Gastrocnemius medialis (tissue), 4 donors: ENCODE data around the gene ZNF134. TPM values are rescaled to one million over a fixed set of nuclear protein-coding genes. Genes with fewer than 3 reads are reported as not detected.

Source experiments
- ATAC-seq, 2 donors: fragments of 150-250 bp; one replicate each; pipeline ENCODE4 v1.9.1; 2016
- DNase-seq, 2 donors: peaks; one replicate each; pipeline ENCODE4 v3.0.0-alpha.2; 2019
- H3K27ac ChIP-seq, 4 donors: fragments of 200-600 bp; sonication (generic); 1 replicate in 1 of 4; 2 replicates in 3 of 4; pipeline ENCODE4 v1.5.1; 2016 to 2018; ENCODE audit warnings: mild to moderate bottlenecking in 2 of 4, moderate library complexity in 1 of 4
- H3K27me3 ChIP-seq, 3 donors: fragments of 200-600 bp; sonication (generic) in 2 of 3; 1 replicate in 1 of 3; 2 replicates in 2 of 3; pipeline versions ENCODE4 v1.5.1 to v1.6.0; 2016 to 2019; ENCODE audit warnings: mild to moderate bottlenecking in 1 of 3, moderate library complexity in 1 of 3
- H3K36me3 ChIP-seq, 2 donors: fragments of 200-600 bp; sonication (generic) in 1 of 2; one replicate each; pipeline ENCODE4 v1.5.1; 2017 to 2018
- H3K4me1 ChIP-seq, 2 donors: fragments of 200-600 bp; sonication (generic) in 1 of 2; one replicate each; pipeline ENCODE4 v1.5.1; 2016 to 2017; ENCODE audit warnings: mild to moderate bottlenecking in 2 of 2
- H3K4me3 ChIP-seq, 4 donors: fragments of 200-600 bp; sonication (generic) in 3 of 4; 1 replicate in 1 of 4; 2 replicates in 3 of 4; pipeline ENCODE4 v1.5.1; 2016 to 2019; ENCODE audit warnings: mild to moderate bottlenecking in 2 of 4
- H3K9me3 ChIP-seq, 3 donors: fragments of 200-600 bp; sonication (generic) in 2 of 3; 1 replicate in 1 of 3; 2 replicates in 2 of 3; pipeline ENCODE4 v1.5.1; 2016 to 2019
- CTCF ChIP-seq, 5 experiments: fragments of 450-650 bp in 3 of 5; fragments of 200-600 bp in 2 of 5; sonication (generic) in 2 of 5; IDR thresholded peaks in 4 of 5; conservative IDR thresholded peaks in 1 of 5; 1 replicate in 4 of 5; 2 replicates in 1 of 5; pipeline ENCODE4 v1.5.1; 2016 to 2019; ENCODE audit warnings: antibody characterized with exemption in 5 of 5, mild to moderate bottlenecking in 3 of 5, moderate library complexity in 3 of 5
- POLR2A ChIP-seq, 2 donors: fragments of 450-650 bp; IDR thresholded peaks; one replicate each; pipeline ENCODE4 v1.6.1; 2017; ENCODE audit warnings: antibody characterized with exemption in 2 of 2, mild to moderate bottlenecking in 2 of 2, moderate library complexity in 2 of 2
- in situ Hi-C, 4 donors: fragments of 200-750 bp; cut with MboI; loops; one replicate each; pipeline versions ENCODE4 v1.15.0 to v1.8.0; 2017; ENCODE audit warnings: low sequenced_read_pairs in 4 of 4
- intact Hi-C: fragments of 100-400 bp; cut with DNase I; formaldehyde crosslinking; loops from one replicate; pipeline ENCODE4 v1.15.1; 2023; ENCODE audit warnings: low total_unique reads
- total RNA-seq, 4 donors: library from RNA; depleted of rRNA; stranded (reverse); fragments of >200 nt; gene quantifications; one replicate each; pipeline versions ENCODE4 v1.1.0 to v1.2.3, GENCODE V29; 2016

ZNF134 gene
- total RNA-seq, 4 donors from 2014 or later: 4.2 to 13.1 (median 8.0) TPM

GRCh38 chr19:57611113-57611512, 2.9 kb upstream of the ZNF134 start:
- Histone ChIP-seq H3K27me3 (no peaks in the 10 kb centered on the region), H3K9me3 (peaks cover 5 to 15% (median 7%) of the 10 kb centered on the region in 3 donors), H3K4me1 (peaks cover 14 to 16% of the 10 kb centered on the region in 2 donors), H3K27ac (no peak overlapping the region), H3K36me3 (peaks cover 4 to 21% of the 10 kb centered on the region in 2 donors), H3K4me3 (no peak overlapping the region)
- DNase-seq (no peak), ATAC-seq (no peak)
- TF ChIP-seq POLR2A (IDR thresholded peaks at IDR 0.05) (no peak), CTCF (IDR thresholded peaks at IDR 0.05 in 4 of 5, conservative IDR thresholded peaks at IDR 0.05 in 1 of 5) (no peak)
- in situ Hi-C loops (no loop called here), intact Hi-C loops (no loop called here)

- no peak for TF ChIP-seq CTCF (IDR thresholded peaks at IDR 0.05 in 4 of 5, conservative IDR thresholded peaks at IDR 0.05 in 1 of 5)
- TF ChIP-seq POLR2A (IDR thresholded peaks at IDR 0.05): no peak
- Histone ChIP-seq H3K4me3 (peak overlapping the region; percentile 79 to 98 (median 90)), H3K9me3 (peaks cover 5 to 54% (median 29%) of the 10 kb centered on the region in 3 donors), H3K36me3 (peaks cover 11 to 52% of the 10 kb centered on the region in 2 donors), H3K4me1 (peaks cover 14 to 16% of the 10 kb centered on the region in 2 donors), H3K27ac (no peak overlapping the region), H3K27me3 (peaks cover 0 to 3% (median 0%) of the 10 kb centered on the region in 3 donors)
- ATAC-seq (no peak), DNase-seq (no peak)
- intact Hi-C loops (loop anchor here (2.0 kb wide), 1 partner anchor 17 kb away; the partner anchor contains the start of gene ZNF530), in situ Hi-C loops (no loop called here)
These were observed 1.3 kb downstream of the ZNF134 start for GRCh38 chr19:57615346-57615745.

- in situ Hi-C loops (no loop called here), intact Hi-C loops (no loop called here)
- DNase-seq (no peak), ATAC-seq (no peak)
- H3K36me3 ChIP-seq: peaks cover 27 to 100% of the 10 kb centered on the region in 2 donors
- no peak overlapping the region for H3K27ac ChIP-seq
- H3K9me3 ChIP-seq: peaks cover 8 to 91% (median 58%) of the 10 kb centered on the region in 3 donors
- TF ChIP-seq CTCF (IDR thresholded peaks at IDR 0.05 in 4 of 5, conservative IDR thresholded peaks at IDR 0.05 in 1 of 5): no peak
- TF ChIP-seq POLR2A (IDR thresholded peaks at IDR 0.05): no peak
- H3K27me3 ChIP-seq: peaks cover 0 to 7% (median 0%) of the 10 kb centered on the region in 3 donors
- no peaks in the 10 kb centered on the region for H3K4me1 ChIP-seq
- H3K4me3 ChIP-seq: peak overlapping the region in 1 of 4 donors; percentile 39
These were observed 6.8 kb downstream of the ZNF134 start for GRCh38 chr19:57620673-57621348.

- Histone ChIP-seq H3K36me3 (peaks cover 27 to 81% of the 10 kb centered on the region in 2 donors), H3K27ac (no peak overlapping the region), H3K27me3 (peaks cover 0 to 5% (median 0%) of the 10 kb centered on the region in 3 donors), H3K9me3 (peaks cover 5 to 87% (median 43%) of the 10 kb centered on the region in 3 donors), H3K4me1 (no peaks in the 10 kb centered on the region), H3K4me3 (peak overlapping the region in 1 of 4 donors; percentile 5)
- intact Hi-C loops: no loop called here
- DNase-seq (no peak), ATAC-seq (no peak)
- TF ChIP-seq POLR2A (IDR thresholded peaks at IDR 0.05) (no peak), CTCF (IDR thresholded peaks at IDR 0.05 in 4 of 5, conservative IDR thresholded peaks at IDR 0.05 in 1 of 5) (no peak)
- in situ Hi-C loops: no loop called here
These were observed 9.0 kb downstream of the ZNF134 start for GRCh38 chr19:57623091-57623490.
